ENCODE data around the gene MRC2.

DNA sequence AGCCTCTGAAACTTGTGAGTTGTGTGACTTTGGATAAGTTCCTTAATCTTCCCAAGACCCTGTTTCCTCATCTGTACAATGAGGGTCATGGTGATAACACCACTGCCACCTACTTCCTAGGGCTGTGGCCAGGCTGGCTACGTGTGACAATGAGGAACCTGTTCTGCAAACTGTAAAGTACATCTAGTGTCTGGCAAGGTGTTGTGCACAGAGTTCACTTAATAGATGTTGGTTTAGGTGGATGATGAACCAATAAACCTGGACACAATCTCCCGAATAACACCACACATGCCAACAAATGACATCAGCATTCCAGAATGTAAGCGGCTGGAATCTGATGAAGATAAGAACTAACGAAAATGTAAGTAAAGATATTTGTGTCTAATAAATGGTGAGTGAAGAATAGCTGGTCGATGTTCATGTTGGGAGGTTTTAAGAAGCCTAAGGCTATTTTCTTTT lies 98.3 kb downstream of the MRC2 start:
- TF ChIP-seq JUND (IDR thresholded peaks at IDR 0.05), result no peak
- no peak for TF ChIP-seq POLR2AphosphoS5 (IDR thresholded peaks at IDR 0.05; ENCODE audit: low read depth, low read length)
